HG03097 (cell line): ENCODE data around the gene DUOXA1.
"Not testable (repeated sequence)": the region's sequence is repeated elsewhere in the genome, so short reads cannot be mapped to it uniquely, and the experiment has no call there.

Experiments used
- ATAC-seq: cut with Tn5 transposase; IDR thresholded peaks from one replicate; pipeline ENCODE4 v1.9.1; 2021; ENCODE audit not compliant: unreplicated experiment, low FRiP score

The DUOXA1 gene

DNA sequence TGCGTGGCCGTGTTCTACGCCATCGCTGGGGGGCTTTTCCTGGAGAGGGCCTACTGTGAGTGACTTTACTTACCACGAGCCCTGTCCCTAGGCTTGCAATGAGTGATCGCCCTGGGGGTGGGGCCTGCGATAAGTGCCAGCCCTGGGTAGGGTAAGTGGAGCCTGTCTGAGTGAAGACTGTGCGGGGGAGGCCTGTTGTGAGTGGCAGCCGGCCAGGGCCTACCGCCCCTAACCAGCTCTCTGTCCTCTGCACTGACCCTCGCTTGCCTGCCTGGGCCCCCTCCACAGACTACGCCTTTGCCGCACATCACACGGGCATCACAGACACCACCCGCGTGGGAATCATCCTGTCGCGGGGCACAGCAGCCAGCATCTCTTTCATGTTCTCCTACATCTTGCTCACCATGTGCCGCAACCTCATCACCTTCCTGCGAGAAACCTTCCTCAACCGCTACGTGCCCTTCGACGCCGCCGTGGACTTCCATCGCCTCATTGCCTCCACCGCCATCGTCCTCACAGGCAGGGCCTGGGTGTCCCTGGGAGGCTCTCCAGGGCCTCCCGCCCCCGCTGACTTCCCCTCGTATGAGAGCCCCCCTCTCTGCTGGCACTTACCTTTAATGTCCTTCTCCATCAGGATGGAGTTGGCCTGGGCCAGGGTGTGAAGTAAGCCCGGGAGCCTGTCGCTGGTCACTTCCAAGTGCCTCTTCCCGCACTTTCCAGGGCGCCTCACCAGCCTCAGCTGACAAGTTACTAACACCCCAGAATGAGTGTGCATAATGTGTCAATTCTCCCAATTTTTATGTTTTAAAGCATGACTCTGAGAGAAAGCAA, 22.5 kb upstream of the DUOXA1 start:
- no peak for ATAC-seq

GRCh38 chr15:45150997-45151396, 21.3 kb upstream of the DUOXA1 start:
- no peak for ATAC-seq

- no peak for ATAC-seq
Measured at GRCh38 chr15:45150481-45150880, 20.8 kb upstream of the DUOXA1 start.

DNA sequence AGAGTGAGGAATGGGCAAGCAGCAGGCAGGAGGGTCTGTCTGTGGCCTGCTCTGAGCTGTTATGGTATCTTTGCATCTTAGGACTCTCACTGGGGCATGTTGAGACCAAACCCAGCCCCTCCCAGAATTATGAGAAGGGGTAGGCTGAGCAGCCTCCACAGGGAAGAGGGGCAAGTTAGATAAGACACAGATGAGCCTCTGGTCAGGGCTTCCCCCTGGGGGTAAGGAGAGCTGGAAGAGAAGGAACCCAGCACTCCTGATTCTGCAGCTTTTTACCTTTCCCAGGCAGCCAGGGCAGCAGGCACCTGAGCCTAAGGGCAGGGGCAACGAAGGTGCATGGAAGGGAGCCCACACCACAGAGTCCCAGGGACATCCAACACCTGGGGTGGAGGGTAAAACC, 19.4 kb upstream of the DUOXA1 start:
- no peak for ATAC-seq

DNA sequence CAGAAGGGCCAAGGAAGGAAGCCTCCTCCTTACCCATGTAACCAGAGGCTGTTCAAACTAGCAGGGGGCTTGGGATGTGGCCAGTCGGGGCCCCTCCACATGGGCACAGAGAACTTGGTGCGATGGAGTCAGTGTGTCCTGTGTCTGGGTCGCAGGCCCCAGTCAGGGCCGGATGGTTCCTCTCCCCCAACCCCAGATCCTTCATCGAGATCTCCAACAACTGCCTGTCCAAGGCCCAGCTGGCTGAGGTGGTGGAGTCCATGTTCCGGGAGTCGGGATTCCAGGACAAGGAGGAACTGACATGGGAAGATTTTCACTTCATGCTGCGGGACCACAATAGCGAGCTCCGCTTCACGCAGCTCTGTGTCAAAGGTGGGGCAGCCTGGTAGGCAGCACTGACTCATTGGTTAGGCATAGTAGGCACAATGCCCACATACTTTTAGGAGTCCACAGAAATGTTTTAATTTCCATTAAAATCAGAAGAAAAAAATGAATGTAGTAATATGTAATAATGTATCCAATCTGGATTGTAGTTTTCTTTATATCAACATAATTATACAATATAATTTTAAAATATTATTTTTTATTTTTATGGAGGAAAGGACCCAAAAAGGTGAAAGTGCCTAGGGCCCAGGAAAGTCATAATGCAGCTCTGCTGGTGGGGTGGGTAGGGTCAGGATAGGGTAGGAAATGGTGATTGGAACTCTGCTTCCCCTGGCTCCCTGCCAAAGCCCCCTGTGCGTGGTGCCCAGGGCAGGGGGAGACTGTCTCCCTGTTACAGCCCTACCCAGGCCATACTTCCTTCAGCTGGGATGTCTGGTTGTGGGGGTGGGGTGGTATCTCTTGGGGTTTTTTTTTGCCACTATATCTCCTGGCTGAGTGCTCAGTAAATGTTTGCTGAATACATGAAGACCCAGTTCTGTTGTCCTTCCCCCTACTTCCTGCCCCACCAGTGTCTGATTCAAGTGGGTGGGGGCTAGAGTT, 18.7 kb upstream of the DUOXA1 start:
- ATAC-seq, result no peak

GRCh38 chr15:45147606-45148005, 17.9 kb upstream of the DUOXA1 start:
- ATAC-seq, result no peak

DNA sequence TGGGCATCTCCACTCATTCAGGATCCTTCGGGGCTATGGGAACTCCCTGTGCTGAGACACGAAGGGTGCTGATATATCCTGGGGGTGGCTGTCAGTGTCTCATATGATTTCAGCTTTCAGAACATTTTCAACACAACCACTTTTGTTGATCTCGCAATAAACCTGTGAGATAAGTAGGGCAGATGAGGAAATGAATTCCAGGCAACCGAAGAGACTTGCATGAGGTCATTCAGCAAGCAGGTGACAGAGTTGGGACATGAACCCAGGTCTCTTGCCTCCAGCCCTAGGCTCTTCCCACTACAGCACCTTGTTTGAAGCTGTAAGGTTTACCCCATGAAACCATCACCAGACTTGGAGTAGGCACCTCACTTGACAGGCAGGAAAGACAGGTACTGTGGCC, 16.7 kb upstream of the DUOXA1 start:
- no peak for ATAC-seq

DNA sequence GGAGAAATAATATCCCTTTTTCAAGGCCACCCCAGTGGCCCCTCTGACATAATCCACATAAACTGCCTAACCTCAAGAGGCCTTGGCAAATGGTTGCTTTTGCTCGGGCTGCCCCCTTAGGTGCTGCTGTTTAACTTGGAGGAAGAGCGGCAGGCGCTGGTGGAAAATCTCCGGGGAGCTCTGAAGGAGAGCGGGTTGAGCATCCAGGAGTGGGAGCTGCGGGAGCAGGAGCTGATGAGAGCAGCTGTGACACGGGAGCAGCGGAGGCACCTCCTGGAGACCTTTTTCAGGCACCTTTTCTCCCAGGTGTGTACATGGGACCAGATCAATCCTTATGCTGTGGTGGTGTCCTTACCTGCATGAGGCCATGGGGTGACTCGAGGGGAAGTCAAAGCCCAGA, 15.1 kb upstream of the DUOXA1 start:
- no peak for ATAC-seq

DNA sequence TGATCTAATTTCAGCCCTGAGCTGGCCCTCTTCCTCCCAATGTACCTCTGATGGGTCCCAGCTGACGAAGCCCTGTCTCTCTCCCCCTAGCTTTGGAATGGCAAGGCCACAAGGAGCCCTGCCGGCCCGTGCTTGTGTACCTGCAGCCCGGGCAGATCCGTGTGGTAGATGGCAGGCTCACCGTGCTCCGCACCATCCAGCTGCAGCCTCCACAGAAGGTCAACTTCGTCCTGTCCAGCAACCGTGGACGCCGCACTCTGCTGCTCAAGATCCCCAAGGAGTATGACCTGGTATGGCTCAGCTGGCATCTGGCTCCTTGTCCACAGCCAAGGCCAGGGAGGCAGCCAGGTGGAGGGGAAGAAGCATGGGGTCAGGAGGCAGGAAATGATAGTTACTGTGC, 14.3 kb upstream of the DUOXA1 start:
- ATAC-seq, result no peak

DNA sequence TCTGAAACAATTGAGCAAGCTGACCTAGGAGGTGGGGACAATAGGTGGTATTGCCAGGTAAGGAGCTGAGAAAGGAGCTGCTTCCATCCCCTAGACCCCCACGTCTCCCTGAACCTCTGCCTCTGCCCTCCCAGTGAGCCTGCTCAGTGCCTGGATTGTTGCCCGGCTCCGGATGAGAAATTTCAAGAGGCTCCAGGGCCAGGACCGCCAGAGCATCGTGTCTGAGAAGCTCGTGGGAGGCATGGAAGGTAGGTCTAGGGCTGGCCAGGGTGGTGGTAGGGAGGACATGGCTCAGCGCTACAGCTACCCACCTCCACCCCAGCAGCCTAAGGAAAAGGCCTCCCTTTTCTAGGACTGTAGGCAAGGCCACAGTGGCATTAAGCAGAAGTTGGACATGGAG, 13.4 kb upstream of the DUOXA1 start:
- no peak for ATAC-seq

GRCh38 chr15:45141386-45141785, 11.7 kb upstream of the DUOXA1 start:
- no peak for ATAC-seq

DNA sequence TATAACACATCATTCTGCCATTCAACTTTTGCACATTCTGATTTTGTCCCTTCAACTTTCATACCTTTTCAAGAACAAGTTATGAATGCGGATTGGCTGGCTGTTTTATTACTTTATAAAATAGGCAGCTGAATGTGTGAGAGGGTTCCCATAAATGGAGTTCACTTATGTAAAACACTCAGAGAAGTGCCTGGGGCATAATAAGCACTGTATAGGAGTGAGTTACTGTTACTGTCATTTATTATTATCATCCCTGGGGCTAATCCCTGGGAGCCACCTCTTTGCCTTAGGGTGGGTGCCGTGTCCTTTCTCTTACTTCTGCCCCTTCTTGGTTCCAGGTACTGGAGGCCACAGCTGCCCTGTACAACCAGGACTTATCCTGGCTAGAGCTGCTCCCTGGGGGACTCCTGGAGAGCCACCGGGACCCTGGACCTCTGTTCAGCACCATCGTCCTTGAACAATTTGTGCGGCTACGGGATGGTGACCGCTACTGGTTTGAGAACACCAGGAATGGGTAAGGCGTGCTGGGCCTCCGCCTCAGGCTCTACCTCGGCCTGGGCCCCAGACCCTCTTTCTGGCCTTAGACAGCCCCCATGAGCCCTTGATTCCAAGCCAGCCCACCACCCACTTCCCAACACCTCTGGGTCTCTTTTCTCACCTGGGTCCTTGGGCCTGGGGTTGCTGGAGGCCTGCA, 11.0 kb upstream of the DUOXA1 start:
- ATAC-seq, result no peak

DNA sequence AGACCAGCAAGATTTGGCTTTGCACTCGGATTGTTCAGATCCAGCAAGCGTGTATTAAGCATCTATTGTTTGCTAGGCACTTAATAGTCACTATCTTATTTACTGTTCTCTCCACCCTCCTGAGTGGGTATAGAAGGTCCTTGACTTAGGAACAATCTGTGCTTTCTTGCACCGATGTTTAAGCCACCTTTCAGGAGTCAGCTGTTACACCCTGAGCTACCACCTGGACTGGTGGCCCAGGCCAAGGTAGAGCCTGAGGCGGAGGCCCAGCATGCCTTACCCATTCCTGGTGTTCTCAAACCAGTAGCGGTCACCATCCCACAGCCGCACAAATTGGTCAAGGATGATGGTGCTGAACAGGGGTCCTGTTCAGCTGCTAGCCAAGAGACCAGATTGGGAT, 10.1 kb upstream of the DUOXA1 start:
- ATAC-seq, result no peak

DNA sequence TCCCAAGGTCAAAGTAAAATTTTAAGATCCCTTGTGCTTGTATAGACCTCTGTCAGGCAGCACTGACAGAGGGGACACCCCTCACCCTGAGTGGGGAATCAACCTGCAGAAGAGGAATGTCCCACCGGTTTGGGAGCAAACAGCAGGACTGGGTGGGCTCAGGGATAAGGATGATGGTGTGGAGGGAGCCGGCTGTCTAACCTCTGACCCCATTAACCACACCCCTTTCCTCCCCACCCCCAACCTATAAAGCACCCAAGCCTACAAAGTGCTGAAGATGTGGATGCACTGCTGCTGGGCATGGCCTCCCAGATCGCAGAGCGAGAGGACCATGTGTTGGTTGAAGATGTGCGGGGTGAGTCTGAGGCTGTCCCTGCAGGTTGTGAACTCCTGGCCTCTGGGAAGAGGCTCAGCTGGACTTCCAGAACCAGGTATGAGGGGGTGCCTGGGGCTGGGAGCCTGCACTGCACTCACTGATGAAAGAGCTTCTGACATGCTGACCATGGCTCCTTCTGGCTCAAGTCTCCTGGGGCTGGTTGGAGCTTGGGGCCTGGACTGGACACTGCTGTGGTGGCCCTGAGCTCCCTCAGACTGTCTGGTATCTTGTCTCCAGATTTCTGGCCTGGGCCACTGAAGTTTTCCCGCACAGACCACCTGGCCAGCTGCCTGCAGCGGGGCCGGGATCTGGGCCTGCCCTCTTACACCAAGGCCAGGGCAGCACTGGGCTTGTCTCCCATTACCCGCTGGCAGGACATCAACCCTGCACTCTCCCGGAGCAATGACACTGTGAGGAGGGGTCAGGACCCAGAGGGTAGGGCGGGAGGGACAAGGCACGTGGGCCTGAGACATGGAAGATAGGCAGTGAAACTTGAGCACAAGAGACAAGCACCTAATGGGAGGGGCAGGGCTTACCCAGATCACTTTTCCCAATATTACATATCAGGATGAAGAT, 9.4 kb upstream of the DUOXA1 start:
- ATAC-seq, result no peak

GRCh38 chr15:45137703-45138102, 8.0 kb upstream of the DUOXA1 start:
- no peak for ATAC-seq

DNA sequence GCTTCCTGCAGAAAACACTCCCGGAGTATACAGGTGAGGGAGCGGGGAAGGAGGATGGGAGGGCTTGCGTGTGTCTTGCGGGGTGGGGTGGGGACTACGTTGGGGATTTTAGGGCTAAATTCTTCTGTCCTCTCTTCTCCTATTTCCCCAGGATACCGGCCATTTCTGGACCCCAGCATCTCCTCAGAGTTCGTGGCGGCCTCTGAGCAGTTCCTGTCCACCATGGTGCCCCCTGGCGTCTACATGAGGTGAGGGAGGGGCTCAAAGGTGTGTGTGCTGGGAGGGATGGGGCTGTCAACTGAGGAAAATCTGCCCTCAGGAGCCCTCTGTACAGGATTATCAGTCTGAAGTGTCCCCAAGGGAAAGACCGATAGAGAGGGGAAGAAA, 6.7 kb upstream of the DUOXA1 start:
- no peak for ATAC-seq

DNA sequence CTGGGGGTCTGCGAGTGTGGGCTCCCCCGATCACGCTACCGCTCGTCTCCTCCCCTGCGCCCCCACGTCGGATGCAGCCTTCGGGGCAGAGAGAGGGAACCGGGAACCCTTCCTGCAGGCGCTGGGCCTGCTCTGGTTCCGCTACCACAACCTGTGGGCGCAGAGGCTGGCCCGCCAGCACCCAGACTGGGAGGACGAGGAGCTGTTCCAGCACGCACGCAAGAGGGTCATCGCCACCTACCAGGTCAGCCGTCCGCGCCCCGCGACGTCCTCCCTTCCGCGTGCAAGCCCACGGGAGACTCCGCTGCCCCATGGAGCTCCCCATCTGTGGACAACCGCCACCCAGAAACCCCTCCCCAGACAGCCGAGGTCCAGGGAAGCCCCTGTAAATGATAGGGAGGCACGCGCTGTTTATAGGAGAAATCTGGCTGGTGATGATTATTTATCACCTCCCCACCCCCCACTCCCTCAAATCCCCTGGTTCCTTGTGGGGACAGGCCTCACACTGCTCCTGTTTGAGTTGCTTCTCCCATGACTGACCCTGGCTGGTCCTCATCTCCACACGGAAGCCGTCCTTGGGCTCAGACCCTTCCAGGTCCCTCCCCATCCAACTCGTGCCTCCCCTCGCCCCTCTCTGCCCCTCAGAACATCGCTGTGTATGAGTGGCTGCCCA, 6.2 kb upstream of the DUOXA1 start:
- ATAC-seq, result not testable (repeated sequence)

- ATAC-seq, result no peak
Measured at GRCh38 chr15:45134682-45135604, 5.3 kb upstream of the DUOXA1 start.
